GM18508 (cell line): ENCODE data around the gene IGSF10.

Experiments
- ATAC-seq: cut with Tn5 transposase; IDR thresholded peaks from one replicate; pipeline ENCODE4 v1.9.1; 2021; ENCODE audit warnings: moderate number of reproducible peaks; ENCODE audit not compliant: insufficient read depth, unreplicated experiment

IGSF10 gene

GRCh38 chr3:151430821-151431484 is 29.9 kb downstream of the IGSF10 start:
- no peak for ATAC-seq

GRCh38 chr3:151428386-151428785 is 32.5 kb downstream of the IGSF10 start:
- no peak for ATAC-seq

GRCh38 chr3:151426341-151426657 is 34.6 kb downstream of the IGSF10 start:
- ATAC-seq = peak; percentile 82

- ATAC-seq = peak; percentile 26
Observed at GRCh38 chr3:151425627-151426340, 35.1 kb downstream of the IGSF10 start.

GRCh38 chr3:151423091-151423490 is 37.8 kb downstream of the IGSF10 start:
- no peak for ATAC-seq

- no peak for ATAC-seq
Observed at GRCh38 chr3:151421938-151422337, 38.9 kb downstream of the IGSF10 start.

GRCh38 chr3:151419806-151420205 is 41.1 kb downstream of the IGSF10 start:
- ATAC-seq = no peak

GRCh38 chr3:151415289-151415688 is 45.6 kb downstream of the IGSF10 start:
- no peak for ATAC-seq

- no peak for ATAC-seq
Observed at GRCh38 chr3:151412989-151413388, 47.9 kb downstream of the IGSF10 start.
